Measurements from ENCODE around the gene LSR. TPM values are rescaled to one million over a fixed set of nuclear protein-coding genes. Genes with fewer than 3 reads are reported as not detected.

Gene LSR
- total RNA-seq, 1 experiment from 2014 or later, result 152 TPM

DNA sequence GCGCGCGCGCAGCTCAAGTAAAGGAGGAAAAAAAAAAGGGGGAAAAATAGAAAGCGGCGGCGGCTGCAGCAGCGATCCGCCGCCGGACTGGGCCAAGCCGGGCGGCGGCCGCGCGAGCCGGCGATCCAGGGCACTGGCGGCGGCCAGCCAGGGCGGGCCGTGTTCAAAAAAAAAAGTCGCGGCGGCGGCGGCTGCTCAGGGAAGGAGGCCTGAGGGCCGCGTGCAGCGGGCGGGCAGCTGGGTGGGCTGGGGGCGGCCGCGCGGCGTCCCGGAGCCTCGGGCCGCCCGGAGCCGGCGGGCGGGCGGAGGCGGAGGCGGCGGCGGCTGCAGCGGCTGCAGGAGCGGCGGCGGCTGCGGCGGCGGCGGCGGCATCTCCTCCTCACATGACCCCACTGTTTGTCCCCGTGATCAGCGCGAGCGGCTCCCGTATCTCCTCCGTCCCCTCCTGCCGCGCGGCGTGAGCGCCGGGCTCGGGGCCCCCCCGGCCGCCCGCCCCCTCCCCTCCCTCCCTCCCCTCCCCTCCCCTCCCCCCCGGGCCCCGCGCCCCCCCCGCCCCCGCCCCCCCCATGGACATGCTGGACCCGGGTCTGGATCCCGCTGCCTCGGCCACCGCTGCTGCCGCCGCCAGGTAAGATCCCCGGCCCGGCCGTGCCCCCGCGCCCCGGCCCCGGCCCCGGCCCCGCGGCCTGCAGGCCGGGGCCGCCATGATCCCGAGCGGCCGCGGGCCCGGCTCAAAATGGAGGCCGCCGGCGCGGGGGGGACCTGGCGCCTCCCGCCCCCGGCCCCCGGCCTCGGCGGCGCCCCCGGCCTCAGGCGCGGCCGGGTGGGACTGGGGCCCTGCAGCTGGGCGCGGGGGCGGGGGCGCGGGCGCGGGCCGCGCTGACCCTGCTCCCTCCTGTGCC, 20.0 kb downstream of the LSR start, which contains the start of gene USF2:
USF2 (plus strand) TSS at position 427 of the 902 bp plus-strand sequence; CDS start at position 567, 140 bp downstream.
- Histone ChIP-seq H4K20me1 (ENCODE audit: control insufficient read depth, insufficient read depth, insufficient read length) (no peaks in the 10 kb centered on the region), H3T11ph (ENCODE audit: low read length) (no peak within 1 kb of the TSS), H3K27ac (ENCODE audit: insufficient read length, low read depth, low read length) (no peak within 1 kb of the TSS), H3K23me2 (ENCODE audit: insufficient read length, low read depth, low read length, poor library complexity, severe bottlenecking) (peaks cover 5% of the 10 kb centered on the region), H2BK120ac (ENCODE audit: low read depth, low read length, poor library complexity, severe bottlenecking) (no peak within 1 kb of the TSS), H4K5ac (ENCODE audit: insufficient read length, low read depth, low read length) (no peak within 1 kb of the TSS), H2AFZ (ENCODE audit: low read length) (no peak within 1 kb of the TSS), H3K18ac (ENCODE audit: insufficient read length, low read depth, low read length) (peak within 1 kb of the TSS; percentile 59), H4K91ac (ENCODE audit: insufficient read length, low read depth, low read length) (no peak within 1 kb of the TSS), H3K56ac (ENCODE audit: insufficient read length, low read depth, low read length) (no peak within 1 kb of the TSS), H3K14ac (ENCODE audit: insufficient read depth, low read length) (peak within 1 kb of the TSS; percentile 90; the same call in 1 of the 2 replicates), H2BK20ac (ENCODE audit: low read depth, low read length, poor library complexity, severe bottlenecking) (no peak within 1 kb of the TSS), H2BK5ac (ENCODE audit: insufficient read length, low read length) (no peak within 1 kb of the TSS), H3K23ac (ENCODE audit: insufficient read length, low read depth, low read length) (no peak within 1 kb of the TSS), H2BK15ac (ENCODE audit: low read depth, low read length) (no peak within 1 kb of the TSS), H3K79me1 (ENCODE audit: insufficient read depth, low read depth, low read length, poor library complexity, severe bottlenecking) (no peaks in the 10 kb centered on the region), H2BK12ac (ENCODE audit: insufficient read length, low read depth, low read length) (no peak within 1 kb of the TSS), H4K8ac (replicated peaks; ENCODE audit: insufficient read length, low read depth, low read length) (no peak within 1 kb of the TSS), H3K79me2 (ENCODE audit: insufficient read depth, low read length) (no peaks in the 10 kb centered on the region), H3K9me3 (ENCODE audit: control insufficient read depth, low read depth, low read length) (no peaks in the 10 kb centered on the region), H3K4ac (ENCODE audit: low read depth, low read length) (no peak within 1 kb of the TSS), H3K4me2 (ENCODE audit: insufficient read depth, insufficient read length, low read length) (peak within 1 kb of the TSS; percentile 30), H2AK5ac (ENCODE audit: insufficient read length, low read length) (no peak within 1 kb of the TSS), H3K9ac (ENCODE audit: extremely low read depth, insufficient read length, low read length) (peak within 1 kb of the TSS; percentile 57), H3K4me1 (ENCODE audit: insufficient read depth, low read length) (no peaks in the 10 kb centered on the region), H3K27me3 (ENCODE audit: insufficient read depth, low read length) (no peaks in the 10 kb centered on the region)
- Mint-ChIP-seq H3K9me3 (no peaks in the 10 kb centered on the region), H3K4me1 (peaks cover 11 to 15% of the 10 kb centered on the region in 2 experiments), H3K27me3 (ENCODE audit: low read depth) (no peaks in the 10 kb centered on the region), H3K36me3 (ENCODE audit: insufficient read depth in 1 of 3, low read depth in 3 of 3) (peaks cover 28 to 64% (median 64%) of the 10 kb centered on the region in 3 experiments), H3K4me3 (peak within 1 kb of the TSS; percentile 84 to 90), H3K27ac (peak within 1 kb of the TSS; percentile 88 to 98 (median 96); a peak in 5 of 7 replicates)
- no CpG with 5 or more reads among the region's 126 CpGs for WGBS (ENCODE audit: extremely low coverage, insufficient read length, low lambda C conversion rate)
- TF ChIP-seq, protein P1, sequence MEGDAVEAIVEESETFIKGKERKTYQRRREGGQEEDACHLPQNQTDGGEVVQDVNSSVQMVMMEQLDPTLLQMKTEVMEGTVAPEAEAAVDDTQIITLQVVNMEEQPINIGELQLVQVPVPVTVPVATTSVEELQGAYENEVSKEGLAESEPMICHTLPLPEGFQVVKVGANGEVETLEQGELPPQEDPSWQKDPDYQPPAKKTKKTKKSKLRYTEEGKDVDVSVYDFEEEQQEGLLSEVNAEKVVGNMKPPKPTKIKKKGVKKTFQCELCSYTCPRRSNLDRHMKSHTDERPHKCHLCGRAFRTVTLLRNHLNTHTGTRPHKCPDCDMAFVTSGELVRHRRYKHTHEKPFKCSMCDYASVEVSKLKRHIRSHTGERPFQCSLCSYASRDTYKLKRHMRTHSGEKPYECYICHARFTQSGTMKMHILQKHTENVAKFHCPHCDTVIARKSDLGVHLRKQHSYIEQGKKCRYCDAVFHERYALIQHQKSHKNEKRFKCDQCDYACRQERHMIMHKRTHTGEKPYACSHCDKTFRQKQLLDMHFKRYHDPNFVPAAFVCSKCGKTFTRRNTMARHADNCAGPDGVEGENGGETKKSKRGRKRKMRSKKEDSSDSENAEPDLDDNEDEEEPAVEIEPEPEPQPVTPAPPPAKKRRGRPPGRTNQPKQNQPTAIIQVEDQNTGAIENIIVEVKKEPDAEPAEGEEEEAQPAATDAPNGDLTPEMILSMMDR (conservative IDR thresholded peaks at IDR 0.05), result no peak
- DNase-seq, result peak; percentile 65
